ENCODE results near the gene SRRM4. TPM values are rescaled to one million over a fixed set of nuclear protein-coding genes. Genes with fewer than 3 reads are reported as not detected.

The SRRM4 gene
- total RNA-seq, 4 donors from 2014 or later = not detected

- ATAC-seq (ENCODE audit: low FRiP score) (no peak), DNase-seq (ENCODE audit: low spot score) (no peak)
- no peak for TF ChIP-seq CTCF (IDR thresholded peaks at IDR 0.05)
Measured at GRCh38 chr12:119206348-119207062, 225.2 kb downstream of the SRRM4 start.

DNA sequence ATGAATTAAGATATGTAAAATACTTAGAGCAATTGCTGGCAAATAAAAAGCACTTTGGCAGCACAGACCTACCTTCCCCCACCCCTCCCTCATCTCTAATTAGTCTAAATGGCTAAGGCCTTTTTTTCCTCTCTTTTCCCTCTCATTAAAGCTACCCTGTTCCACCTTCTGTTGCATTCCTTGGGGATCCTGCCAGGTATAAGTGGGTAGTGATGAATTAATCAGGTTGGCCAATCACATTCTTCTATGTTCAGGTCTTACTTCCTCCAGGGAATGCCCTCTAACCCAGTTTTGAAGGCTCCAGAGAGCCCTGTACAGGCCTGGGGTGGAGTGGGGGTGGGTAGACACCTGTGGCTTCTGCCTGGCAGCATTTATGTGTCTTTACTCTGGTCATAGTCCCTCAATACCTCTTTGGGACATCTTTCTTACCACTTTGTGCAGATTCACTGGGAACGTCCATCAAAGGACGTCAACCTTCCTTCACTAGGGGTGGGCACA lies 225.8 kb downstream of the SRRM4 start:
- DNase-seq (ENCODE audit: low spot score) (no peak), ATAC-seq (ENCODE audit: low FRiP score) (no peak)
- TF ChIP-seq CTCF (IDR thresholded peaks at IDR 0.05) = no peak

DNA sequence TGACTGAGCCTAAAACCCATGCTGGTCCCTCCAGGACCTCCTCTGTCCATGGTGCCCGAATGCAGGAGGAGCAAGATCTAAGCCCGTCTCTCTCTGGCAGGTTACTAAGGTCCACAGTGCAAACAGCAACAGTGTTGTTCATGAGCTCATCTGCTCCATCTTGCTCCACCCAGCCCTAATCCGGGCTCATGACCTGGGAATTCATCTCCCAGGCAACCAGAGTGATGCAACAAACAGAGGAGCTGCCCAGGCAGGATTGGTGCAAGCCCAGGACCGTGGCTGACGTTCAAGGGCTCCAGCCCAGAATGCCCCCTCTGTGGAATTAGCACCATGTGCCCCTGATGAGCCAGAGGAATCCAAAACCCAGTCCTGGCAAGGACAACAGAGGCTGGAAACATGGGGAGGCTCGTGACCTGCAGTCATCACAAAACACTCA lies 227.3 kb downstream of the SRRM4 start:
- no peak for TF ChIP-seq CTCF (IDR thresholded peaks at IDR 0.05)
- DNase-seq (ENCODE audit: low spot score) = peak; percentile 45
- peak; percentile 92 for ATAC-seq (ENCODE audit: low FRiP score)

GRCh38 chr12:119211884-119212283 lies 230.5 kb downstream of the SRRM4 start:
- no peak for TF ChIP-seq CTCF (IDR thresholded peaks at IDR 0.05)
- DNase-seq (ENCODE audit: low spot score) (no peak), ATAC-seq (ENCODE audit: low FRiP score) (no peak)

Other genes starting within 250 kb of the SRRM4 start
- gene HSPB8, start 197.4 kb downstream of the SRRM4 start, total RNA-seq = 100 to 1,000 TPM in 2 of 4 donors, 10 to 100 TPM in 2; 32.7 to 136 (median 72.3) TPM